GM12878 (cell line): Measurements from ENCODE around the gene TCHP. TPM values are rescaled to one million over a fixed set of nuclear protein-coding genes. Genes with fewer than 3 reads are reported as not detected.
A peak's percentile ranks its signal among the peaks of the same experiment; 100 is the strongest.

Experiments
- BCL3 ChIP-seq: IDR thresholded peaks from 2 replicates; pipeline ENCODE4 v1.6.1; 2011; ENCODE audit warnings: borderline replicate concordance, low read depth, mild to moderate bottlenecking, moderate library complexity, low read length; ENCODE audit not compliant: insufficient read depth, poor library complexity, severe bottlenecking
- CBFB ChIP-seq: IDR thresholded peaks from 2 replicates; pipeline ENCODE4 v1.6.1; 2016; ENCODE audit warnings: antibody characterized with exemption, low read depth
- CHD2 ChIP-seq: IDR thresholded peaks from 2 replicates; pipeline ENCODE4 v1.6.1; 2011; ENCODE audit warnings: low read depth, low read length, improper control_type of control experiment, borderline replicate concordance
- CTCF ChIP-seq, 3 experiments: IDR thresholded peaks in 2 of 3; conservative IDR thresholded peaks in 1 of 3; 2 replicates each; pipeline ENCODE4 v1.5.1; 2011; ENCODE audit warnings: low read depth in 3 of 3, low read length in 3 of 3, mild to moderate bottlenecking in 3 of 3, control low read depth in 2 of 3, moderate library complexity in 2 of 3, inconsistent platforms in 1 of 3, mixed read lengths in 1 of 3; ENCODE audit not compliant: control insufficient read depth in 2 of 3, insufficient read depth in 1 of 3; ENCODE audit errors: extremely low read depth in 1 of 3
- E2F8 ChIP-seq: fragments of 450-650 bp; IDR thresholded peaks from 2 replicates; pipeline ENCODE4 v1.6.1; 2018; ENCODE audit warnings: mild to moderate bottlenecking, low read depth, moderate library complexity; ENCODE audit not compliant: partially characterized antibody
- EED ChIP-seq: sonication (generic); IDR thresholded peaks from 2 replicates; pipeline ENCODE4 v1.6.1; 2016; ENCODE audit warnings: antibody characterized with exemption, low read depth
- ESRRA ChIP-seq: IDR thresholded peaks from 2 replicates; pipeline ENCODE4 v1.6.1; 2012; ENCODE audit warnings: mild to moderate bottlenecking, low read length, improper control_type of control experiment
- KDM1A ChIP-seq: fragments of 200-600 bp; sonication (generic); IDR thresholded peaks from 2 replicates; pipeline ENCODE4 v1.6.1; 2016; ENCODE audit warnings: borderline replicate concordance
- MTA2 ChIP-seq: fragments of 450-650 bp; IDR thresholded peaks from 2 replicates; pipeline ENCODE4 v1.6.1; 2016; ENCODE audit warnings: low read depth, mild to moderate bottlenecking, moderate library complexity
- MYC ChIP-seq: IDR thresholded peaks from 2 replicates; pipeline ENCODE4 v1.6.1; 2011; ENCODE audit warnings: mild to moderate bottlenecking, low read length, moderate library complexity, inconsistent platforms; ENCODE audit not compliant: insufficient read depth, insufficient replicate concordance, insufficient read length, severe bottlenecking
- RAD51 ChIP-seq: fragments of 450-650 bp; IDR thresholded peaks from 2 replicates; pipeline ENCODE4 v1.6.1; 2016; ENCODE audit warnings: moderate library complexity, mild to moderate bottlenecking, inconsistent platforms
- SMAD1 ChIP-seq: fragments of 450-650 bp; IDR thresholded peaks from 2 replicates; pipeline ENCODE4 v1.6.1; 2018; ENCODE audit warnings: mild to moderate bottlenecking, low read depth; ENCODE audit not compliant: partially characterized antibody
- TCF12 ChIP-seq: IDR thresholded peaks from 2 replicates; pipeline ENCODE4 v1.6.1; 2011; ENCODE audit warnings: low read depth, mild to moderate bottlenecking, low read length
- USF2 ChIP-seq: IDR thresholded peaks from 2 replicates; pipeline ENCODE4 v1.6.1; 2011; ENCODE audit warnings: low read depth, low read length, improper control_type of control experiment, borderline replicate concordance
- ZNF217 ChIP-seq: fragments of 450-650 bp; IDR thresholded peaks from 2 replicates; pipeline ENCODE4 v1.6.1; 2017; ENCODE audit warnings: antibody characterized with exemption, mild to moderate bottlenecking
- ZZZ3 ChIP-seq: IDR thresholded peaks from 2 replicates; pipeline ENCODE4 v1.6.1; 2011; ENCODE audit warnings: low read depth; ENCODE audit not compliant: control insufficient read depth, insufficient read length
- polyA plus RNA-seq, 11 experiments: library from polyadenylated mRNA; depleted of rRNA in 4 of 11; unstranded in 6 of 11; stranded (reverse) in 5 of 11; fragments of >200 nt; fragmentation: Nextera tagmentation in 4 of 11; fragmentation: Illumina TruSeq in 1 of 11; extraction: Ambion mirVana in 4 of 11; extraction: Trizol in 1 of 11; gene quantifications; 1 replicate in 1 of 11; 2 replicates in 10 of 11; pipeline versions ENCODE4 v1.2.1 to v1.2.3, GENCODE V29; 2011 to 2016; ENCODE audit warnings: inconsistent platforms in 2 of 11, missing spikeins in 2 of 11, low read depth in 1 of 11
- total RNA-seq, 4 experiments: library from RNA; depleted of rRNA in 3 of 4; stranded (reverse); fragments of >200 nt in 3 of 4; fragmentation: Illumina TruSeq in 1 of 4; extraction: Trizol in 1 of 4; gene quantifications; 2 replicates each; pipeline versions ENCODE4 v1.2.1 to v1.2.3, GENCODE V29; 2013 to 2021
- TF ChIP-seq, protein P1 (sequence below): fragments of 450-650 bp; IDR thresholded peaks from 2 replicates; pipeline ENCODE4 v1.6.1; 2017; ENCODE audit warnings: borderline replicate concordance

The TCHP gene
- total and polyA plus RNA-seq, 10 of the 15 experiments (the other 5 are each of a cell fraction or from before 2014, with no cell fraction given), result 4.8 to 18.6 (median 15.0) TPM

DNA sequence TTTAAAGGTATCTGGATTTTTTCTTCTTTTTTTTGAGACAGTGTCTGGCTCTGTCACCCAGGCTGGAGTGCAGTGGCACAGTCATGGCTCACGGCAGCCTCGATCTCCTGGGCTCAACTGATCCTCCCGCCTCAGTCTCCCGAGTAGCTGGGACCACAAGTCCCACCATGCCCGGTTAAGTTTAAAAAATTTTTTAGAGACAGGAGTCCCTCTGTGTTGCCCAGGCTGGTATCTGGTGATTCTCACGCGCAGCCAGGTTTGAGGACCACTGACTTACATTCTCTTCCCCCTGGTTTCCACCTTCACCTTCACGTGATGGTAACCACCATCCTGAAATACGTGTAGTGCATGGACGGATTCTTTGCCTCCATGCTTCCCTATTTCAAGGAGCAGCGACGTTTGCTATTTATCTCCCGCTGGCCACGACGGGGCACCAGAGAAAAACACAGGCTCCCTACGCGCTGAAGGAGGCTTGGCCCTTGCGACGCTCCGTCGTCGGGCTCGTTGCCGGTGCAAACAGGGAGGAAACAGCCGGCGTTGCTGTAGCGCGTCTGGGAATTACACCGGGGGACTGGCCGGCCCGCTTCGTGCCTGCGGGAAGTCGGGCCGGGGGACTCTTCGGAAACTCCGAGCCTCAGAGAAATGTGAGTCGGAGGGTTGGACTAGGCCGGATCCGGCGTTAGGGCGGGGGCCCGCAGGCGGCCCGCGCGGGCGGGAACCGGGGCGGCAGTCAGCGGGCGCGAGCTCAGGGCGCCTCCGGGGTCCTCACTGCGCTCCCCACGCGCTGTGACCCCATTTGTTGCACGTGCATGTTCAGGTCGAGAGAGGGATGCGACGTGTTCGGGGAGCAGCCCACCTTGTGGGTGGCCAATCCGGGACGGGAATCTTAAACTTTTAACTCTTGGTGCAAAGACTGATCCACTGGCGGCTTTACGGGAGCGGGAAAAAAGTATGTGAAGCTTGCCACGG, at the start of gene TCHP (continued):
- TF ChIP-seq E2F8 (no peak), EED (peak; percentile 70), BCL3 (no peak), USF2 (no peak; the same call in 1 of the 2 replicates), TCF12 (peak; percentile 46; the same call in 1 of the 2 replicates), CBFB (peak; percentile 62; the same call in 1 of the 2 replicates), RAD51 (no peak), SMAD1 (no peak), CHD2 (peak; percentile 45; the same call in 1 of the 2 replicates), KDM1A (no peak), CTCF (IDR thresholded peaks at IDR 0.05 in 2 of 3, conservative IDR thresholded peaks at IDR 0.05 in 1 of 3; ENCODE audit: control insufficient read depth in 2 of 3, extremely low read depth in 1 of 3, insufficient read depth in 1 of 3, low read depth in 3 of 3, low read length in 3 of 3) (peak; percentile 34 to 72 (median 41); a peak in 5 of 6 replicates), MTA2 (no peak), MYC (peak; percentile 34), ZNF217 (no peak), ZZZ3 (no peak), ESRRA (0 out of 2 replicates have a peak, but pooled peaks have one; percentile 20)
- TF ChIP-seq, protein P1, sequence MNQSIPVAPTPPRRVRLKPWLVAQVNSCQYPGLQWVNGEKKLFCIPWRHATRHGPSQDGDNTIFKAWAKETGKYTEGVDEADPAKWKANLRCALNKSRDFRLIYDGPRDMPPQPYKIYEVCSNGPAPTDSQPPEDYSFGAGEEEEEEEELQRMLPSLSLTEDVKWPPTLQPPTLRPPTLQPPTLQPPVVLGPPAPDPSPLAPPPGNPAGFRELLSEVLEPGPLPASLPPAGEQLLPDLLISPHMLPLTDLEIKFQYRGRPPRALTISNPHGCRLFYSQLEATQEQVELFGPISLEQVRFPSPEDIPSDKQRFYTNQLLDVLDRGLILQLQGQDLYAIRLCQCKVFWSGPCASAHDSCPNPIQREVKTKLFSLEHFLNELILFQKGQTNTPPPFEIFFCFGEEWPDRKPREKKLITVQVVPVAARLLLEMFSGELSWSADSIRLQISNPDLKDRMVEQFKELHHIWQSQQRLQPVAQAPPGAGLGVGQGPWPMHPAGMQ, result 0 out of 2 replicates have a peak, but pooled peaks have one; percentile 7
